GM18507 (cell line): ENCODE results near the gene RMND5A.
"Not testable (repeated sequence)": the region's sequence is repeated elsewhere in the genome, so short reads cannot be mapped to it uniquely, and the experiment has no call there.

Source experiments
- DNase-seq: peaks from one replicate; pipeline ENCODE4 v3.0.0; 2011; ENCODE audit warnings: low read depth; ENCODE audit not compliant: insufficient read length; ENCODE audit errors: extremely low spot score
- FAIRE-seq: peaks from 2 replicates; lab custom pipeline; 2011; peaks lifted over from hg19 to GRCh38; lab: Jason Lieb, UNC

The RMND5A gene, protein sequence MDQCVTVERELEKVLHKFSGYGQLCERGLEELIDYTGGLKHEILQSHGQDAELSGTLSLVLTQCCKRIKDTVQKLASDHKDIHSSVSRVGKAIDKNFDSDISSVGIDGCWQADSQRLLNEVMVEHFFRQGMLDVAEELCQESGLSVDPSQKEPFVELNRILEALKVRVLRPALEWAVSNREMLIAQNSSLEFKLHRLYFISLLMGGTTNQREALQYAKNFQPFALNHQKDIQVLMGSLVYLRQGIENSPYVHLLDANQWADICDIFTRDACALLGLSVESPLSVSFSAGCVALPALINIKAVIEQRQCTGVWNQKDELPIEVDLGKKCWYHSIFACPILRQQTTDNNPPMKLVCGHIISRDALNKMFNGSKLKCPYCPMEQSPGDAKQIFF

DNA sequence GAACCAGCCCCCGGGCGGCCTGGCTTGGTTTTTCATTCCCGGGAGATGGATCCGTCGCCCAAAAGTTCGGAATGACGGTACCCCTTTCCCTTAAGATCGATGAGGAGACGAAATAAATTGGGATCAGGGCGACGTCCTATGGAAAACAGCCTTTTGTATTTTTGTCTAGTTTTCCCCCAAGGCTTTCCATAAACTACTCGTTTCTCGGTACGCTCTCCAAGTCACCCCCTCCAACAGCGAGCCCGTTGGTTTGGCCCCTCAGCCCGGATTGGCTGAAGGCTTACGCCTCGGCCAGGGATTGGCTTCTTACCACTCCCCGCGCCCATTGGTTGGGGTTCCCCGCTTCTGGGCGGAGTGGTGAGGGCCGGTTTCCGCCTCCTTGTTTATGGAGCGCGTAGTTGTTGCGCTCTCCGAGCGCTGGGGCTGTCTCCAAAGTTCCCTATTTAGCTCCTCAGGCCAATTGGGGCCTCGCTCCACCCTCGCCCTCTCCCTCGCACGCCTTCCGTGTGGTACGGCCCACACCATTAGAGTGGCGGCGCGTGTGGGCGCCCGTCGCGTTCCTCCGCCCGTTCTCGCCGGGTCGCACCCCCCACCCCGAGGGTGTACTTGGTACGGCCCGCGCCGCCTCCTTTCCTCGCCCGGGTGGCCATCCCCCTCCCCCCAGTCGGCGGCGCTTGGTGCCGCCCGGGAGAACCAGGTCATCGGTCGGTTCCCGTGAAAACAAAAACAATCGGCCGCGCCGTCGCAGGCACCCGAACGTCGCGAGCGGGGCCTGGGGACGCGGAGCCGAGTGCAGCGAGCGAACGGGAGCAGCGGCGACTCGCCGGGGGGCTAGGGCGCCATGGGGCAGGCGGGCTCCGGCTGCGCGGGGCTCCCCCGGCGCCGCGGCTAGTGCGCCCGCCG, at the start of gene RMND5A:
Gene RMND5A, plus strand, starts transcription at position 655 of the 903 bp plus-strand sequence. CDS start 377 bp downstream, outside the sequence.
- not testable (repeated sequence) for DNase-seq
- FAIRE-seq: peak; percentile 96

DNA sequence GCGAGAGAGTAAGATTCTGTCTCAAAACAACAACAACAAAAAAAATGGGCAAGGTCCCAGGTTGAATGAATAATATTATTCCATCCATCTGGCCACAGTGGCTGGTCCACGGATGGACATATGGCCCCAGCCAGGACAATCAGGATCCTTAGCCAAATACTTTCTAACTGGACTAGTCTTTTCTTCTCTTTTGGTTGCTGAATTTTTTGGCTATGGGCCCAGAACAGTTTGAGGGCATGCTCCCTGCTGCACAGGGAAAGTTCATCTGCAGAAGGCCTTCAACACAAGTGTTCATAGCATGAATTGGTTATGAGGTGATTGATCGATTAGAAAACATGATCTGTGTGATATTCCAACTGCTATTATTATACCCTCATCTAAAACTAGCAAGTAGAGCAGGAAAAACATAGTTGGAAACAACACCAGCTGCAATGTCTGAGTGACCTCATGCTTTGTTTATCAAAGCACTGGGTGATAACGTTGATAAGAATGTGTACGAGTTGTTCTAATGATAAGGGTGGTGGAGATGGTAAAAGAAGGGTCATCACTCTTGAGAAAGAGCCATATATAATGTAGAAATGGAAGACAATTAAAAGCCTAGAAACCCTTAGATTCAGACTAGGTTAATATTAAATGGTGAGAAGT, 48.6 kb upstream of the RMND5A start:
- no peak for FAIRE-seq
- no peak for DNase-seq

DNA sequence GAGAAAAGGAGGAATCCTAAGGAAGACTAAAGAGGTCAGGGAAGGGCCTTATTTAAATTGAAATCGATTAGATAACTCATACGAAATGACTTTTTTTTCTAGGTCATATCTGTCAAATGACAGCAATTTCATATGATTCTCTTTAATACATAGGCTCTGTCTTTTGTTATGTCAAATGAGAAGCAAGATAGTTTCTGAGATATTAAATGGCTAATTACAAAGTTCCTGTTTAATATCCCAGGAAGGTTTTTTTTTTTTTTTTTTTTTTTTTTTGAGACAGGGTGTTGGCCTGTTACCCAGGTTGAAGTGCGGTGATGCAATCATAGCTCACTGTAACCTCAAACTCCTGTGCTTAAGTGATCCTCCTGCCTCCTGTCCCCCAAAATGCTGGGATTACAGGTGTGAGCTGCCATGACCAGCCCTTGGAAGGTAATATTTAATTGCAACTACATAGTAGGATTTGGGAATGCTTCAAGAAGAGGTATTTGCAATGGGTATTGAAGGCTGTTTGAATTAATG, 48.0 kb upstream of the RMND5A start:
- FAIRE-seq: no peak
- no peak for DNase-seq

DNA sequence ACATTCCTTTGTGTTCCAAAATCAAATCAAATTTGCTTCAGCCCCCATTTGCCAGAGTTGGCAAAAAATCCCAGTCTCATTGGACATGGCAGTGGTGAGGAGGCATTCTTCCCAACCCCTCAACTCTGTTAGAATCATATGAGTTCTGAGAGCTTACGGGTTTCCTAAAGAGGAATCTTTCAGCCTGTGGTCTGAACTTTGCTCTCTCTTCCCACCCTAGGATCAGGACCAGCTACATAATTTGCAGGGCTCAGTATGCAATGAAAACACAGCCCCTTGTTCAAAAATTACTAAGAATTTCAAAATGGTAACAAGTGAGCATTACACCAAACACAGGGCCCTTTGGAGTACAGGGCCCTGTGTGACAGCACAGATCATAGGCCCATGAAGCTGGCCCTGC, 47.1 kb upstream of the RMND5A start:
- no peak for FAIRE-seq
- no peak for DNase-seq

DNA sequence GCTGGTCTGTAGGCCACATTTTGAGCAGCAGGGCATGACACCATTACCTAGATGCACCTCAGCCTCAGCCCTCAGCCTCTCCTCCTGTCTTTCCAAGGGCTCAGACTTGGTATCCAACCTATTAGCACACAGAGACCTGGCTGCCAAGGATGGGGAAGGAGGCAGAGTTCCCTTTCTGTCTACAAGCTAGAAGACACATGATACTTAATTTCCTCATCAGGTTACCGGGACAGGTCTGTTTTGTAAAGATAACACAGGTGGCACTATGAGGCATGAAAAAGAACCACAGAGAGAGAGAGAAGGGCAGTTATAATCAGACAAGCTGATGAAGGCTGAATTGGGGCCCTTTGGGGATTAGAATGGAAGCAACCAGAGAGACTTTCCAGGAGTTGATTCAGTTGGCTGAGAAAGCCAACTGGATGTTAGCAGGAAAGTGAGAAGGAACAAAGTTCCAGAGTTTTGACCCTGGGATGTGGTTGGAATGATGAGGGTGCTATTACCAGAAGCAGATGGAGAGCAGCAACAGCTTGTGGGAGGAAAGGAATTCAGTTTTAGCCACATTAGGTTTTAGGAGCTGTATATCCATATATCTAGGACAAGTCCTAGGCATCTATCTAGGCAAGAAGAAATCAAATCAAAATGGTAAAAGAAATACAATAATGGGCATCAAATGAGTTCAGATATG, 46.0 kb upstream of the RMND5A start:
- DNase-seq: no peak
- no peak for FAIRE-seq

DNA sequence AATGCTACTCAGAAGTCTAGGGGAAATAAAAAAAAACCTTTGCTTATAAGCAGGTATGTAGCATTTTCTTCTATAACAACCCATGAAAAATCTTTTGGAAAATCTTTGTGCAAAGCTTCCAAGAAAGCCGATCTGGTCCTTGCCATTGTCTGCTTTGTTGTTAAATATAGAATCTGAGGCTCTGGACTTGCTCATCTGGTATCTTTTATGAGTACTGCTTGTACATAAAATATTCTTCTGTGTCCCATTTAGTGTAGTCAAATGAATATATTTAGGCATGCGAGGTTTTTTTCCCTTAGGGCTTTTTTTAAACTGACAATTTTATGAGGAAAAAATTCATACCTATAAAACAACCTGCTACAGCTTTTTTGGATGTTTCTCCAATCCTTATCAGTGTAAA, 45.0 kb upstream of the RMND5A start:
- no peak for DNase-seq
- no peak for FAIRE-seq

DNA sequence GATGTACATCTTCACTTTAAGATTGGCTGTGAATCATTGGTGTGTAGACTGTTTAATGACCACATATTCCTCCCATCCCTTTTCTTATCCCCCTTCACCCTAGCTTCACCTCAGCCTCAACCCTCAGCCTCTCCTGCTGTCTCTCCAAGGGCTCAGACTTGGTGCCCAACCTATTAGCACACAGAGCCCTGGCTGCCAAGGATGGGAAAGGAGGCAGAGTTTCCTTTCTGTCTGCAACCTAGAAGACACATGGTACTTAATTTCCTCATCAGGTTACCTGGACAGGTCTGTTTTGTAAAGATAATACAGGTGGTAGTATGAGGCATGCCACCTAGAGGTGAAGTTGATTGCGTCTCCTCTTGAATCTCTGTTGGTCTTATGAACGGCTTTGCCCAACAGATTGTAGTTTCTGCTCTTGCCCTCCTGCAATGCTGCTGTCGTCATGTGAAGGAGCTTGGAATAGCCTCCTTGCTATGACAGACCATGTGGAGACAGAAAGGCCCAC, 44.5 kb upstream of the RMND5A start:
- DNase-seq (no peak), FAIRE-seq (no peak)

DNA sequence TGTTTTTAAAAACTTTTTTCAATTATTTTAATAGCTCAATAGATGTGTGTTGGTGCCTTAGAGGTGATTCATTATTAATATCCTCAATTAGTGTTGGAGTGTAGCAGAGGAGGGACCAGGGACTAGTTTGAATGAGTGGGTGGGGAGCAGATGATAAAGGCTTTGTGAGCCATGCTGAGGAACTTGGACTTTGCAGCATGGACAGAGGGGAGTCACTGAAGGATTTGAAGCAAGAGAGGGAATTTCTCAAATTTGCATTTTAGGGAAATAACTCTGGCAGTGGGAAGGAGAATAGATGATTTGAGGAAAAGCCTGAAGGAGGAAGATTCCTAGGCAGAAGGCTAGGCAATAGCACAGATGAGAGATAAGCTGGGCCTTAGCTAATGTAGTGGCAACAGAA, 42.3 kb upstream of the RMND5A start:
- FAIRE-seq: no peak

DNA sequence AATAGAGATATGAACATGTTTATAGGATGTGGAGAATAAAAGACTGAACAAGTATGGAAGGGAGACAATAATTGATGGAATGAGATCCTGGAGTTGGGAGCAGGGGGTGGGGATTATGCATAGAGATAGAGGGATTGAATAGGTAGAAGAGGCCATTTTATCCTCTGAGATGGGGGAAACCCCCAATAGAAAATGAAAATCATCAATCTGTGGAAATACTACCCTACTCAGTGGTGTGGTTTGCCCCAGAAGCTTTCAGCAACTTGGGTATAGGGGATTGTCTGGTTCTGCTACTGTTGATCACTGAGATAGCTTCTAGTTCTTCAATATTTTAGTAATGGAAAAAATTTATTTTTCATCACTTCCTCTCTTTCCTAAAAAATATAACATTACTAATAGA, 41.1 kb upstream of the RMND5A start:
- no peak for DNase-seq
- FAIRE-seq: no peak

More for the DNA sequence above, 42.3 kb upstream of the RMND5A start:
- no peak for DNase-seq

DNA sequence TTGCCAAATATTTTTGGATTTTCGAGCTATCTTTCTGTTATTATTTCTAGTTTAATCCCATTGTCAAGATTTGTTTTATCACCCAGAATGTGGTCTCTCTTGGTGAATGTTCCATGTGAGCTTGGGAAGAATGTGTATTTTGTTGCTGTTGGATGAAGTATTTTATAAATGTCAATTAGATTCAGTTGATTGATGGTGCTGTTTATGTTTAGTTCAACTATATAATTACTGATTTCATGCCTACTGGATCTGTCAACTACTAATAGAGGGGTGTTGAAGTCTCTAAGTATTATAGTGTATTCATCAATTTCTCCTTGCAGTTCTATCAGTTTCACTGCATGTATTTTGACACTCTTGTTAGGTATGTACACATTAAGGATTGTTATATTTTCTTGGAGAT, 34.7 kb upstream of the RMND5A start:
- FAIRE-seq (no peak), DNase-seq (no peak)

DNA sequence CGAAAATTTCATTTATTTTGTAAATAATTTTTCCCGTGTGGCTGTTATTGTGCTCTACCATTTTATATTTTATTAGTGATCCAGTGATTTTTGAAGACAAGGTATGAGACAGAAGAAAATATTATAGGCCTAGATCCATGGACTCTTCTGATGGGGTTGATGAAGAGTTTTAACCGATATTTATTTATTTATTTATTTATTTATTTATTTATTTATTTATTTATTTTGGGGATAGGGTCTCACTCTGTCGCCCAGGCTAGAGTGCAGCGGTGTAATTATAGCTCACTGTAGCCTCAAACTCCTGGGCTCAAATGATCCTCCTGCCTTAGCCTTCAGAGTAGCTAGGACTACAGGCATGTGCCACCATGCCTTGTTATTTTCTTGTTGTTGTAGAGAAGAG, 33.6 kb upstream of the RMND5A start:
- no peak for DNase-seq
- FAIRE-seq: no peak

DNA sequence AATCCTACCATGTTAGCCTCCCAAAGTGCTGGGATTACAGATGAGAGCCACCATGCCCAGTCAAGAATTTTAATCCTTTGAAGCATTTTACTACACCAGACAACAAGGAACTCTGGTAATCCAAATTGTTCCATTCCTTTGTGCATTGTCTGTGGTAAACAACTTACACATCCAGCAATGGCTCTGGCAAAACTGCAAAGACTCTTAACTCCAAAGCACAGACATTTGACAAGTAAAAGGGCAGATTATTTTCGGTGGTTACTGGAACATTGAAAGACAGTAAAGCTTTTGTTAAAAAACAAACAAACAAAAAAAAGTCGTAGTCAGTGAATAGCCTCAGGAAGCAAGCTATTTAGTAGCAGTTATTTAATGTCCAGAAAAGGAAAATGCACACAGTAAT, 33.2 kb upstream of the RMND5A start:
- no peak for DNase-seq
- FAIRE-seq: no peak

DNA sequence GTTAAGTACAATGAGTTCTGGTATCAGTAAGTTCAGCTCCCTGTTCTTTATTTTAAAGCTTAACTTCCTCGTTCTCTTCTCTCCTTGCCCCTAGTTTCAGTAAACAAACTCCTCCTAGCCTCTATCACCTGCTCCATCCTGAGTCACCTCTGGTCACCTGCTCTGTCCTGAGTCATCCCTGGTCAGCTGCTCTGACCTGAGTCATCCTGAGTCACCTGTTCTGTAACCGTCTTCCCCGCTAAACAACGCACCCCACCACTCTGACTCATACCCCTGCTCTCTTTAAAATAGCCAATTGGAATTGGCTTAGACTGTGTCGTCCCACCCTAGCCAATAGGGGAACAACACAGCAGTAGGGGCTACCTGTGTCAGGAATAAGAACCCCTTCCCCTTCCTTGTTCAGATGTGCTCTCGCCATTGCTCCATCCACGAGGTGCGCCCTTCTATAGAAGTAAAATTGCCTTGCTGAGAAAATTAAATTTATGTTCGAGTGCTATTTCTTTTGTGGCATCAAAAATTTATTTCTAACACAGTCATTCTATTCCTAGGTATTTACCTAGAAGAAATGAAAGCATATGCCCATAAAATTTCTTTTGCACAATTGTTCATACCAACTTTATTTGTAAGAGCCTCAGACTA, 24.9 kb upstream of the RMND5A start:
- FAIRE-seq: no peak
- no peak for DNase-seq

DNA sequence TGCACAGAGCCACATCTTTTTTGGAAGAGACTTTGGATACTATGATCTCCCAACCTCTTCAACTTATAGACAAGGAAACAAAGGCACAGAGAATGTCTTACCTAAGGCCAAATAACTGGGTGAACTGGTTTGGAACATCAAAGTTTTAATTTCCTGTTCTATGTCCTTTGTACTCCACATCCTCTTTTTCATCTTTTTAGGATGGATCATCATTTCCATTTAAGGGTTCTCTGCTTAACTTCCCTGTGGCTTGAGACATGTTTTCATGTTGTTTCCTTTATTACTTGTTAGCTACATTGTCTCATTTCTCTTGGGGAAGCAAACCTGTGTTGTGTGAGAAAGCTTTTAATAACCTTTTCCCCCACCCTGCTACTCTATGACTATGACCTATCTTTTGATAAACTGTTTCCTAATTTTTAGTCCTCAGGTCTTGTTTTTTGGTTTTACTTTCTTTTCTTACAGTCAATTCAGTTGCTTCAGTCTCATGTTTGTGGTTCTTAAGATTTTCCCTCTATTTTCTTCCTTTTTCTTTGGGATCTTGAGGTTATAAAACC, 22.5 kb upstream of the RMND5A start:
- FAIRE-seq: no peak
- DNase-seq: no peak

DNA sequence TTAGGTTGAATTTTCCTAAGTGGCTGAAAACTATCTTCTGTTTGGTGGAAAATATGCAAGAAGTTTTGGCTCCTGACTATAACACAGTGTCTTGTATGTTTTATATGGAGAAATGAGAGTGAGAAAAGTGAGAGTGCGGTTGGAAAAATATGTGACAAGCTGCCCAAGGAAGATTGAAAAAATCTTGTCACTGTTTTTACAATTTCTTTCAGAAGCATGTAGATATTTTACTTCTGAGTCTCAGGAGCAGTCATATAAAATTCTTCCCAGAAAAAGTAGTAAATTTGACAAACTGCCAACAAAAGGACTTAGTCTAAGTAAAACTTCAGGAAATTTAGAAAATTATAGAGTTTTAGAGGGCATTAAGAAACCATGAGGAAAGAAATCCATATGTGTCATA, 19.4 kb upstream of the RMND5A start:
- FAIRE-seq (no peak), DNase-seq (no peak)

DNA sequence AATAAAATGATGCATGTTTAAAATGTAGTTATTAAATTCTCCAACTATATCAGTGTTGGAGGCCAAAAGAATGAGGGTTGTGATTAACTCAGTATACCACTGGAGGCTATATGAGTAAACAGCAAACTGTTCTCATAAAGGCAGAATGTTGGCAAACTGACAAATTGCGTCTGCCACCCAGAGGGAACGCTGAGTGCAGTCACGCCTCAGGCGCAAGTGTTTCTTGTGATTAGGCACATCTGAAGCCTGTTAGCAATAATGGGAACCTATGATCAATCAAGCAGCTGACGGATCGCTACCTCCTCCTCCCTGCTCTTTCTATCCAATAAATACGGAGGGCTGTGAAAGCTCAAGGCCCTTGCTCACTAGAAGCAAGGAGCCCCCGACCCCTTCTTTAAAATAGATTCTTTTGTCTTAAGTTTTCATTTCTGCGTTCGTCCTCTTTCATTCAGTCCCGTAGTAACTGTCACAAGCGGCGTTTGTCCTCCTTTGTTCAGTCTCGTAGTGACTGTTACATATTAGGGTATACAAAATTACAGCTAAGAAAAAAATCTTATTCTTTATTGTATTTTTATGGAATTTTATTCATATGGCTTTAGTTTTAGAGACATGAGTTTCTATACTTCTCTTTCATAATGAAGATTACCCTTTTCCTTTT, 16.3 kb upstream of the RMND5A start:
- DNase-seq (no peak), FAIRE-seq (no peak)

DNA sequence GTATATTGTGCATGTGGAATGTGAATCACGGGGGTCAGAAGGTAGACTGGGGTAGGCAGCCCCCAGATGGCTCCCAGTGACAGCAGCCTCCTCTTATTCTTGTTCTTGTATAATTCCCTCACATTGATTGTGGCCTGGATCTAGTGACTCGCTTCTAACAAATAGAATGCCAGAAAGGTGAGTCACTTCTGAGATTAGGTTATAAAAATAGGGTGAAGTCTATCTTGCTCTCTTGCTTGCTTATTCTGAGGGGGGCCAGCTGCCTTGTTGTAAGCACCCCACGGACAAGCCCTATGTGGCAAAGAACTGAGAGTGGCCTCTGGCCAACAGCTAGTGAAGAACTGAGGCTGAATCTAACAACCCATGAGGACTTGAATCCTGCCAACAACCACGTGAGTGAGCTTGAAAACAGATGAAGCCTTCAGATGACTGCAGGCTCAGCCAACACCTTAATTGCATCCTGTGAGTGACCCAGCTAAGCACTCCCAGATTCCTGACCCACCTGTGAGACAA, 15.6 kb upstream of the RMND5A start:
- DNase-seq: no peak
- no peak for FAIRE-seq

DNA sequence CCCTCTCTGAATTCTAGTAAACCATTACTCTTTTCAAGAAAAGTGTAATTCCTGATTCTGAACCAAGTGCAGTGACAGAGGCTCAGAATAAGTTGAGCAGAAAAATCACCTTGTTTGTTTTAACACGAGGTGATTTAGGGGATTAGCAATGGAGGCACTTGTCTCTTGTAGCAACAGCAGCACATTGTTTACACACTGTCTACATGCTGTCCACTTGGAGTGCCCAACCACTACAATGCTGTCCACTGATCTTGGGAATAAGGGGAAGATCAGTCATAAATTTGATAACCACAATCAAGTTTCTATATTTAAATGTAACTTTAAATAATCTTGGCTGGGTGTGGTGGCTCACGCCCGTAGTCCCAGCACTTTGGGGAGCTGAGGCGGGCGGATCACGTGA, 13.9 kb upstream of the RMND5A start:
- FAIRE-seq: no peak

More for the DNA sequence above, 13.9 kb upstream of the RMND5A start:
- no peak for DNase-seq
